ENCODE measurements around the gene SUCO.

SUCO gene

DNA sequence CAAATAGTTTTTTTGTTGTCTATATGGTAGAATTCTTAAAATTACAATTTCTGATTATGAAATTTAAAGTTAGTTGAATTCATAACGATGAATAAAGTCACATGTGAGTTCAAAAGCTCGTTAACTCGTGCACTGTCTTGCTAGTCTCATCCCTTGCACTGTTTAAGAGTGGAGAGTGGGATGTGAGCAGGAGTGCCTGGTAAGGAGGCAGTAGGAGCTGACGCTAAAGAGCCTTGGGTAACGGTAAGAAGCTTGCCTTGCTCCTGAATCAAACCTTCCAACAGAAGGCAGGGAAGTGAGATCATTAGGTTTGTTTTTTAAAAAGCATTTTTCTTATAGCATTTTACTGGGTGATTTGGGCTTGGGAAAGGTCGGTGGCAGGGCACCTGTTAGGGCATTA is 123.6 kb downstream of the SUCO start:
- DNase-seq, result no peak

DNA sequence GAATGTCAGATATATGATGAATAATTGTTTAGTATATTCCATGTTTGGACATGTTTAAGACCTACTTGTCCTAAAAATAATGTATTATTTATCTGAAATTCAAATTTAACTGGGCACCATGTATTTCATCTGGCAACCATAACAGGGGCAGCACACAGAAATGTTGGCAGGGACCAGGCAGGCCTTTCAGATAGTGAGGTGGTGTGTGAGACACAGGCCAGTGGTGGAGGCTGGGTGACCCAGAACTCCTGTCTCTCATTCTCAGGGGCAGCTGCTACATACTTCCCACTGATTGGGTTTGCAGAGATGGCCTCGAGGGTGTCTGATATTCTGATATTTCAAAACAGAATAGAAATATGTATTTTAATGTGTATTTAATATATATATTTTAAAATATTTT is 124.6 kb downstream of the SUCO start:
- DNase-seq, result no peak

DNA sequence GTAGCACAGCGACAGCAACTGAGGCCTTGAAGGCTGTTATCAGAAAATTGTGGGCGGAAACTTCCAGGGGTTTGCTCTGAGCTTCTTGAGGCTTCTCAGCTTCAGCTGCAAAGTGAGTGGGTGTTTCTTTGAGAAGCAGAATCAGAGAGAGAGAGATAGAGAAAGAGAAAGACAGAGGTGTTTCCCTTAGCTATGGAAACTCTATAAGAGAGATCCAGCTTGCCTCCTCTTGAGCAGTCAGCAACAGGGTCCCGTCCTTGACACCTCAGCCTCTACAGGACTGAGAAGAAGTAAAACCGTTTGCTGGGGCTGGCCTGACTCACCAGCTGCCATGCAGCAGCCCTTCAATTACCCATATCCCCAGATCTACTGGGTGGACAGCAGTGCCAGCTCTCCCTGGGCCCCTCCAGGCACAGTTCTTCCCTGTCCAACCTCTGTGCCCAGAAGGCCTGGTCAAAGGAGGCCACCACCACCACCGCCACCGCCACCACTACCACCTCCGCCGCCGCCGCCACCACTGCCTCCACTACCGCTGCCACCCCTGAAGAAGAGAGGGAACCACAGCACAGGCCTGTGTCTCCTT is 126.0 kb downstream of the SUCO start, which contains the start of gene FASLG:
FASLG (plus strand) TSS at position 233 of the 583 bp plus-strand sequence; CDS start at position 332, 99 bp downstream.
- DNase-seq, result no peak

DNA sequence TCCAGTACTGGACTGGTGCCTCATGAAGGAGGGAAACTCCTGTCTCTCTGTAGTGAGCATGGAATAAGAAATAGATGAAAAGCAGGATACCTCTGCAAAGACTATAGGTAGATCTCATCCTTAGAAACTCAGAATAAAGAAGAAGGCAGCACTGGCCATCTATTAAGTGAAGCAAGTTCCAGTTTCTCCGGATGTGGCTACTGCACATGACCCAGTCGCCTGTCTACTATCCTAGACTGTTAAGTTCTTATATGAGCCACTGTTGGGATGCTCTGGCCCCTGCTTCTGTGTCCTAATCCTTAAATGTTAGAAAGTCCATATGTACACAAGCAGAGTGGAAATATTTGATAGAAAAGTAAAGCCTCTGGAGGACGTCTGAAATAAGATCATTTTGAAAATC is 128.2 kb downstream of the SUCO start:
- DNase-seq, result no peak
